Uterus (tissue), 4 donors: Measurements from ENCODE around the gene AEBP1. TPM values are rescaled to one million over a fixed set of nuclear protein-coding genes. Genes with fewer than 3 reads are reported as not detected.

Source experiments
- DNase-seq, 2 donors: peaks; one replicate each; pipeline ENCODE4 v3.0.0-alpha.2; 2019 to 2020
- H3K27ac ChIP-seq, 2 donors: fragments of 200-600 bp; sonication (generic); 1 replicate in 1 of 2; 2 replicates in 1 of 2; pipeline ENCODE4 v1.5.1; 2016 to 2018
- H3K27me3 ChIP-seq, 2 donors: fragments of 200-600 bp; sonication (generic); one replicate each; pipeline ENCODE4 v1.5.1; 2018 to 2019; ENCODE audit warnings: control low read depth in 1 of 2
- H3K36me3 ChIP-seq, 2 donors: fragments of 200-600 bp; sonication (generic); one replicate each; pipeline ENCODE4 v1.5.1; 2019; ENCODE audit warnings: control low read depth in 1 of 2
- H3K4me1 ChIP-seq, 2 donors: fragments of 200-600 bp; sonication (generic); one replicate each; pipeline ENCODE4 v1.5.1; 2018 to 2019; ENCODE audit warnings: control low read depth in 1 of 2
- H3K4me3 ChIP-seq, 2 donors: fragments of 200-600 bp; sonication (generic); 1 replicate in 1 of 2; 2 replicates in 1 of 2; pipeline ENCODE4 v1.5.1; 2018 to 2019; ENCODE audit warnings: mild to moderate bottlenecking in 1 of 2
- H3K9me3 ChIP-seq, 2 donors: fragments of 200-600 bp; sonication (generic); one replicate each; pipeline ENCODE4 v1.5.1; 2019; ENCODE audit warnings: control low read depth in 1 of 2
- CTCF ChIP-seq, 4 experiments: fragments of 200-600 bp in 2 of 4; fragments of 450-650 bp in 2 of 4; sonication (generic) in 2 of 4; IDR thresholded peaks; one replicate each; pipeline ENCODE4 v1.5.1; 2016 to 2019; ENCODE audit warnings: antibody characterized with exemption in 4 of 4, mild to moderate bottlenecking in 2 of 4, moderate library complexity in 1 of 4
- POLR2A ChIP-seq, 2 donors: fragments of 450-650 bp; IDR thresholded peaks; one replicate each; pipeline ENCODE4 v1.6.1; 2016; ENCODE audit warnings: antibody characterized with exemption in 2 of 2, mild to moderate bottlenecking in 1 of 2, moderate library complexity in 1 of 2
- intact Hi-C: fragments of 100-400 bp; cut with DNase I; formaldehyde crosslinking; loops from one replicate; pipeline ENCODE4 v1.15.1; 2023; ENCODE audit warnings: low total_unique reads
- total RNA-seq, 4 donors: library from RNA; depleted of rRNA in 3 of 4; stranded (reverse); fragments of >200 nt in 3 of 4; gene quantifications; one replicate each; pipeline versions ENCODE4 v1.1.0 to v1.2.4, GENCODE V29; 2014 to 2023
- donor health status: DM: yes; HTN: yes; CAD: no.

AEBP1 gene
- total RNA-seq, 4 donors from 2014 or later, result 88.9 to 395 (median 303) TPM

- intact Hi-C loops, result no loop called here
- Histone ChIP-seq H3K9me3 (no peaks in the 10 kb centered on the region), H3K27me3 (no peaks in the 10 kb centered on the region), H3K4me1 (no peaks in the 10 kb centered on the region), H3K4me3 (no peak overlapping the region), H3K27ac (no peak overlapping the region), H3K36me3 (no peaks in the 10 kb centered on the region)
- DNase-seq, result no peak
- TF ChIP-seq CTCF (IDR thresholded peaks at IDR 0.05), result no peak
- no peak for TF ChIP-seq POLR2A (IDR thresholded peaks at IDR 0.05)
Measured at GRCh38 chr7:44096326-44096881, 7.7 kb upstream of the AEBP1 start.

- intact Hi-C loops, result no loop called here
- Histone ChIP-seq H3K27me3 (no peaks in the 10 kb centered on the region), H3K4me3 (no peak overlapping the region), H3K27ac (no peak overlapping the region), H3K36me3 (no peaks in the 10 kb centered on the region), H3K4me1 (no peaks in the 10 kb centered on the region), H3K9me3 (no peaks in the 10 kb centered on the region)
- TF ChIP-seq POLR2A (IDR thresholded peaks at IDR 0.05), result no peak
- TF ChIP-seq CTCF (IDR thresholded peaks at IDR 0.05), result no peak
- DNase-seq, result peak in 1 of 2 donors; percentile 12
Measured at GRCh38 chr7:44097064-44097932, 6.8 kb upstream of the AEBP1 start.

GRCh38 chr7:44098092-44099068 is 5.8 kb upstream of the AEBP1 start:
- intact Hi-C loops, result no loop called here
- Histone ChIP-seq H3K36me3 (no peaks in the 10 kb centered on the region), H3K4me1 (no peaks in the 10 kb centered on the region), H3K4me3 (no peak overlapping the region), H3K27me3 (no peaks in the 10 kb centered on the region), H3K9me3 (no peaks in the 10 kb centered on the region), H3K27ac (no peak overlapping the region)
- TF ChIP-seq CTCF (IDR thresholded peaks at IDR 0.05) (no peak), POLR2A (IDR thresholded peaks at IDR 0.05) (no peak)
- no peak for DNase-seq

DNA sequence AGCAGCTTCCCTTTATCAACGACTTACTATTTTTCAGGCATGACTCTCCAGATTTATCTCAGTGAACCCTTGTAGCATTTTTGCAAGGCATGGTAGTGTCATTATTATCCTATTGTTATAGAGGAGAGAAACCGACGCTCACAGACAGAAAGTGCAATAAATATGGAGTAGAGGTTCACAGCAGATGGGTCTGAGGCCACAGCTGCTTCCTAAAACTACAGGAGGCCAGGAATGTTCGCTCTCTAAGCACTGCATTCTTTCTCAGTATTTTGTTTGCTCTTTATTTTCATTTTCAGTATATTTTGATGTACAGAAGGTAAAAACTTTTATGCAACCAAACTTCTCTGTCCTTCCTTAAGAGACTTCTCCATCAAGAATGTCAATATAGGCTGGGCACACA is 4.5 kb upstream of the AEBP1 start:
- Histone ChIP-seq H3K4me3 (no peak overlapping the region), H3K36me3 (no peaks in the 10 kb centered on the region), H3K4me1 (no peaks in the 10 kb centered on the region), H3K9me3 (no peaks in the 10 kb centered on the region), H3K27ac (peak overlapping the region in 1 of 2 donors; percentile 97), H3K27me3 (no peaks in the 10 kb centered on the region)
- intact Hi-C loops, result no loop called here
- DNase-seq, result no peak
- TF ChIP-seq POLR2A (IDR thresholded peaks at IDR 0.05) (no peak), CTCF (IDR thresholded peaks at IDR 0.05) (no peak)
